GM10847 (cell line): Measurements from ENCODE around the gene ATP7A.

ENCODE experiments used
- POLR2A ChIP-seq: IDR thresholded peaks from 2 replicates; pipeline ENCODE4 v1.6.1; 2011; ENCODE audit not compliant: insufficient read length; ENCODE audit errors: extremely low read depth

The ATP7A gene

GRCh38 chrX:78066110-78066509 lies 155.6 kb downstream of the ATP7A start:
- TF ChIP-seq POLR2A = no peak

GRCh38 chrX:78071331-78071730 lies 160.8 kb downstream of the ATP7A start:
- no peak for TF ChIP-seq POLR2A

GRCh38 chrX:78074088-78074487 lies 163.6 kb downstream of the ATP7A start:
- no peak for TF ChIP-seq POLR2A

GRCh38 chrX:78075787-78076389 lies 165.4 kb downstream of the ATP7A start:
- no peak for TF ChIP-seq POLR2A

- TF ChIP-seq POLR2A = no peak
Measured at GRCh38 chrX:78092296-78092695, 181.8 kb downstream of the ATP7A start.

- TF ChIP-seq POLR2A = no peak
Measured at GRCh38 chrX:78098108-78098507, 187.6 kb downstream of the ATP7A start.
